H1 (cell line): ENCODE measurements around the gene CMBL. TPM values are rescaled to one million over a fixed set of nuclear protein-coding genes. Genes with fewer than 3 reads are reported as not detected.

Source experiments
- SP4 ChIP-seq: IDR thresholded peaks from 2 replicates; pipeline ENCODE4 v1.6.1; 2012; ENCODE audit warnings: low read length, inconsistent platforms
- ZNF274 ChIP-seq: IDR thresholded peaks from 2 replicates; pipeline ENCODE4 v1.7.0; 2012; ENCODE audit warnings: low read length, borderline replicate concordance; ENCODE audit errors: extremely low read depth
- polyA plus RNA-seq, 7 experiments: library from polyadenylated mRNA; depleted of rRNA in 3 of 7; stranded (reverse) in 5 of 7; unstranded in 2 of 7; fragments of >200 nt in 5 of 7; fragments of 200-250 nt in 2 of 7; gene quantifications; 1 replicate in 5 of 7; 2 replicates in 1 of 7; 4 replicates in 1 of 7; pipeline versions ENCODE4 v1.2.1 to v1.2.3, GENCODE V29; 2011 to 2013; ENCODE audit warnings: missing spikeins in 2 of 7, mixed read lengths in 2 of 7
- total RNA-seq: library from RNA; stranded (reverse); fragmentation: NEBNext Ultra II Directional; extraction: Animal tissue kit (Norgen Biotek cat#: 25700); gene quantifications from 2 replicates; pipeline ENCODE4 v1.2.1, GENCODE V29; 2021

The CMBL gene
- total and polyA plus RNA-seq, 2 of the 8 experiments (the other 6 are each of a cell fraction or from before 2014, with no cell fraction given), result 27.9 to 32.1 TPM

GRCh38 chr5:10352430-10353240 lies 44.9 kb upstream of the CMBL start (continued):
- TF ChIP-seq ZNF274 (no peak), SP4 (no peak)
